Lower leg skin (tissue), 4 donors: Measurements from ENCODE around the gene B4GALT2. TPM values are rescaled to one million over a fixed set of nuclear protein-coding genes. Genes with fewer than 3 reads are reported as not detected.

Experiments
- DNase-seq, 2 donors: peaks; one replicate each; pipeline ENCODE4 v3.0.0-alpha.2; 2019; ENCODE audit warnings: low spot score in 2 of 2
- H3K4me3 ChIP-seq: fragments of 200-600 bp; sonication (generic); 2 replicates; pipeline ENCODE4 v1.5.1; 2017; ENCODE audit warnings: mild to moderate bottlenecking, low read depth; ENCODE audit not compliant: poor library complexity, severe bottlenecking
- POLR2A ChIP-seq, 2 donors: fragments of 450-650 bp; IDR thresholded peaks; one replicate each; pipeline ENCODE4 v1.6.1; 2016 to 2017; ENCODE audit warnings: antibody characterized with exemption in 2 of 2, mild to moderate bottlenecking in 1 of 2, moderate library complexity in 1 of 2
- WGBS, 2 donors: methylation state at CpG; one replicate each; pipeline ENCODE4 v1.1.5; 2018; 5-methylcytosine and 5-hydroxymethylcytosine counted together
- intact Hi-C: fragments of 100-400 bp; cut with DNase I; formaldehyde crosslinking; loops from one replicate; pipeline ENCODE4 v1.15.0; 2023; ENCODE audit warnings: low total_unique reads
- total RNA-seq, 4 donors: library from RNA; depleted of rRNA; stranded (reverse); fragments of >200 nt; gene quantifications; one replicate each; pipeline ENCODE4 v1.1.0, GENCODE V29; 2016
- TF ChIP-seq, protein P1 (sequence below), 3 donors: fragments of 450-650 bp; IDR thresholded peaks; one replicate each; pipeline ENCODE4 v1.5.1; 2016; ENCODE audit warnings: antibody characterized with exemption in 3 of 3, mild to moderate bottlenecking in 3 of 3, moderate library complexity in 2 of 3

The B4GALT2 gene
- 10 to 100 TPM; 21.6 to 50.5 (median 30.3) TPM for total RNA-seq

- TF ChIP-seq, protein P1, sequence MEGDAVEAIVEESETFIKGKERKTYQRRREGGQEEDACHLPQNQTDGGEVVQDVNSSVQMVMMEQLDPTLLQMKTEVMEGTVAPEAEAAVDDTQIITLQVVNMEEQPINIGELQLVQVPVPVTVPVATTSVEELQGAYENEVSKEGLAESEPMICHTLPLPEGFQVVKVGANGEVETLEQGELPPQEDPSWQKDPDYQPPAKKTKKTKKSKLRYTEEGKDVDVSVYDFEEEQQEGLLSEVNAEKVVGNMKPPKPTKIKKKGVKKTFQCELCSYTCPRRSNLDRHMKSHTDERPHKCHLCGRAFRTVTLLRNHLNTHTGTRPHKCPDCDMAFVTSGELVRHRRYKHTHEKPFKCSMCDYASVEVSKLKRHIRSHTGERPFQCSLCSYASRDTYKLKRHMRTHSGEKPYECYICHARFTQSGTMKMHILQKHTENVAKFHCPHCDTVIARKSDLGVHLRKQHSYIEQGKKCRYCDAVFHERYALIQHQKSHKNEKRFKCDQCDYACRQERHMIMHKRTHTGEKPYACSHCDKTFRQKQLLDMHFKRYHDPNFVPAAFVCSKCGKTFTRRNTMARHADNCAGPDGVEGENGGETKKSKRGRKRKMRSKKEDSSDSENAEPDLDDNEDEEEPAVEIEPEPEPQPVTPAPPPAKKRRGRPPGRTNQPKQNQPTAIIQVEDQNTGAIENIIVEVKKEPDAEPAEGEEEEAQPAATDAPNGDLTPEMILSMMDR (IDR thresholded peaks at IDR 0.05), result no peak
- TF ChIP-seq POLR2A (IDR thresholded peaks at IDR 0.05), result no peak
- no peak for DNase-seq
- peak within 1 kb of the TSS; percentile 46 for H3K4me3 ChIP-seq
- WGBS, 2 donors, result 6 to 9% methylated on average over 41 to 44 of the region's 54 CpGs
- intact Hi-C loops, result no loop called here
Measured at GRCh38 chr1:43978551-43979260, at the start of gene B4GALT2. Gene B4GALT2 (plus strand): TSS chr1:43979210. CDS start chr1:43981161, 1,951 bp downstream.

DNA sequence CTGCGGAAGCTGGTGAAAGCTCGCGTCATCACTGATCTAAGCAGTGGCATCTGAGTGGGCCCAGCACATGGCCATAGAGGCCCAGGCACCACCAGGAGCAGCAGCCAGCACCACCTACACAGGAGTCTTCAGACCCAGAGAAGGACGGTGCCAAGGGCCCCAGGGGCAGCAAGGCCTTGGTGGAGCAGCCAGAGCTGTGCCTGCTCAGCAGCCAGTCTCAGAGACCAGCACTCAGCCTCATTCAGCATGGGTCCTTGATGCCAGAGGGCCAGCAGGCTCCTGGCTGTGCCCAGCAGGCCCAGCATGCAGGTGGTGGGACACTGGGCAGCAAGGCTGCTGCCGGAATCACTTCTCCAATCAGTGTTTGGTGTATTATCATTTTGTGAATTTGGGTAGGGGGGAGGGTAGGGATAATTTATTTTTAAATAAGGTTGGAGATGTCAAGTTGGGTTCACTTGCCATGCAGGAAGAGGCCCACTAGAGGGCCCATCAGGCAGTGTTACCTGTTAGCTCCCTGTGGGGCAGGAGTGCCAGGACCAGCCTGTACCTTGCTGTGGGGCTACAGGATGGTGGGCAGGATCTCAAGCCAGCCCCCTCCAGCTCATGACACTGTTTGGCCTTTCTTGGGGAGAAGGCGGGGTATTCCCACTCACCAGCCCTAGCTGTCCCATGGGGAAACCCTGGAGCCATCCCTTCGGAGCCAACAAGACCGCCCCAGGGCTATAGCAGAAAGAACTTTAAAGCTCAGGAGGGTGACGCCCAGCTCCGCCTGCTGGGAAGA lies 48.7 kb upstream of the B4GALT2 start:
- H3K4me3 ChIP-seq, result no peak overlapping the region
- TF ChIP-seq, protein P1 (IDR thresholded peaks at IDR 0.05), result no peak
- no peak for TF ChIP-seq POLR2A (IDR thresholded peaks at IDR 0.05)
- 74 to 77% methylated on average over 7 to 9 of the region's 10 CpGs for WGBS, 2 donors
- DNase-seq, result no peak
- intact Hi-C loops, result loop anchor here (5.0 to 10.0 kb wide), 3 partner anchors 114 to 406 kb away; no protein-coding TSS in a partner anchor

DNA sequence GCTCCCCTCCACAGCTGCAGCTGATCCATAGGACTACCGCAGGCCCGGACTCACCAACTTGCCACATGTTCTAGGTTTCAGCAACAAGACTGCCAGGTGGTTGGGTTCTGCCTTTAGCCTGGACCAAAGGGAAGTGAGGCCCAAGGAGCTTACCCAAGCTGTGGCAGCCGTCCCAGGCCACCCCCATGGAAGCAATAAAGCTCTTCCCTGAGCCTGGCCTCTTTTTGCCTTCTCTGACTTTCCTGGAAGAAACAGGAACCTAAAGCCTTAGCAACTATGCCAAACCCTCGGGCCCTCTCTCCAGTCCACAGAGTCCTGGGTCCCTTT lies 48.1 kb upstream of the B4GALT2 start:
- DNase-seq, result no peak
- TF ChIP-seq POLR2A (IDR thresholded peaks at IDR 0.05), result no peak
- TF ChIP-seq, protein P1 (IDR thresholded peaks at IDR 0.05), result no peak
- no peak overlapping the region for H3K4me3 ChIP-seq
- intact Hi-C loops, result loop anchor here (5.0 to 10.0 kb wide), 3 partner anchors 114 to 406 kb away; no protein-coding TSS in a partner anchor
- WGBS, 2 donors, result 43 to 52% methylated on average over 4 of the region's 4 CpGs

DNA sequence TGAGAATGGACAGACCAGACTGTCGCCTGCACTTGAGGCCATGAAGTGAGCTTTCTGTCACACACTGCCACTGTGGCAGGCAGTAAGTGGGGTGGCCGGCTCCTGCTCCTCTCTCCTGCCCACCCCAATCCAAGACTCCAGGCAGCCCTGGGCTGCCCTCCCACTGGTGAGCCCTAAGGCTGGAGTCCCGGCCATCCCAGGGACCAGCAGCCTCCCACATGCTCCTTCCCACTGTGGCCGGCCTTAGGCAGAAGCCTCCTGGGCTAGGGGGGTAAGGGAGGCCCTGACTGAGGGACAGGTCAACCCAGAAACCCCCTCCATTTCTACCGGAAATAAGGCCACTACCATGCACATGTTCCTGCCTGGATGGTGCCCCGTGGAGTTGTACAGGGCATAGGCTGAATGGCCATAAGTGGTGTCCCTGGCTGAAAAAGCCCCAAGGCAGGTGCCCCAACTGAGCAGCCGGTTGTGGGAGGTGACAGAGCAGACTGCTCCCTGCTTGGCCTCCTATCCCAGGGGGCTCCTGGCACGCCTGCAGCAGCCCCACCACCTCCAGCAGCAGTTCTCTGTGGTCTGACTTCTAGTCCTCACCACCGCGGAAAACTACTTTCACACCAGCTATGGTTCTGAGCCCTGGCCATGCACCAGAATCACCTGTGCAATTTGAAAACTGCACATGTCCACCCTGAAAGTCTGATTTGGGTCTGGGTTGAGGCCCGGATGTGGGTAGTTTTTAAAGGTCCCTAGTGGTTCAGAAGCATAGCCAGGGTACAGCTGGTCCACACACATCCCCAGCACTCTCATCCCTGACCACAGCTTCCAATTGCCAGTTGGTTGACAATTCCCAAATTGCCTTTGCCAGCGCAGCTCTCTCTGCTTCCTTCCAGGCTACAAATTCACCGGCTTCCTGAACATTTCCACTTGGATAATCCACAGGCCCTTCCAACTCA lies 47.0 kb upstream of the B4GALT2 start:
- intact Hi-C loops, result loop anchor here (5.0 to 10.0 kb wide), 3 partner anchors 113 to 407 kb away; no protein-coding TSS in a partner anchor
- no peak for DNase-seq
- WGBS, 2 donors, result 83 to 89% methylated on average over 10 to 11 of the region's 13 CpGs
- no peak overlapping the region for H3K4me3 ChIP-seq
- TF ChIP-seq, protein P1 (IDR thresholded peaks at IDR 0.05), result no peak

DNA sequence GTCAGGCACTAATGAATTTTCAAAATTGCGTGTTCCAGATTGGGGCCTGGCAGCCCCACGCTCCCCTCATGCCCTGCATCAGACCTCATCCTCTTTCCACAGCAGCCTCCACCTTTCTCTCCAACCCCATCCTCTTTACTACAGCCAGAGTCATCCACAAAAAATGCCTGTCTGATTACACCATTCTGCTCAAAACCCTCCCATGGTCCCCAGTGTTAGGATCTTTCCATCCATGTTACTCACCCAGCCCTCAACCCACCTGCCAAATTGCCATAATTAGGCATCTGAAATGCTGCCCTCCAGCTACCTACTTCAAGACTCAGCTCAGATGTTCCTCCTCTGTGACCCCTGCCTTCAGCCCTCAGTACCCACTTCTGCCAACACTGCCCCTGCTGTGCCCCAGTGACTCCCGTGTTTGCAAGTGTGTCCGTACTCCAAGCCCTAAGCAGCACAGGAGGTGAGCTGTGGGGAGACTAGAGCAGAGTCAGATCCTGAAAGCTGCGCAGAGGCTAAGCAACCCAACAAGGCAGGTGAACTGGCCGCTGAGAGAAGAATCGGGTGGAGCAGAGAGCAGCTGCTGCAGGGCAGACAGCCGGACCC lies 46.1 kb upstream of the B4GALT2 start:
- WGBS, 2 donors, result 25 to 31% methylated on average over 8 of the region's 8 CpGs
- H3K4me3 ChIP-seq, result no peak overlapping the region
- no peak for DNase-seq
- no peak for TF ChIP-seq POLR2A (IDR thresholded peaks at IDR 0.05)
- TF ChIP-seq, protein P1 (IDR thresholded peaks at IDR 0.05), result no peak
- intact Hi-C loops, result loop anchor here (5.0 to 10.0 kb wide), 3 partner anchors 112 to 408 kb away; no protein-coding TSS in a partner anchor
